OCI-LY7 (cell line): ENCODE measurements around the gene CES4A. TPM values are rescaled to one million over a fixed set of nuclear protein-coding genes. Genes with fewer than 3 reads are reported as not detected.

Source experiments
- BruUV-seq: library from RNA; stranded (reverse); fragments of 400-500 nt; replicated peaks from 2 replicates; lab custom pipeline; 2021; lab: Mats Ljungman, UMichigan
- CTCF ChIA-PET: fragments of 300-600 bp; sonication (Branson Sonifier 250); formaldehyde crosslinking; loops from one replicate; lab custom pipeline; 2022; ENCODE audit warnings: antibody characterized with exemption; ENCODE audit not compliant: unreplicated experiment; lab: Charles Lee
- POLR2A ChIA-PET: fragments of 300-600 bp; sonication (Branson Sonifier 250); formaldehyde crosslinking; loops from one replicate; lab custom pipeline; 2022; ENCODE audit warnings: antibody characterized with exemption; lab: Charles Lee
- DNase-seq: peaks from one replicate; pipeline ENCODE4 v3.0.0-alpha.2; 2015; ENCODE audit warnings: low spot score
- H2AFZ ChIP-seq: fragments of 200-600 bp; sonication (generic), shearing (Covaris generic); 2 replicates; pipeline ENCODE4 v1.6.1; 2014; ENCODE audit warnings: mild to moderate bottlenecking, antibody characterized with exemption, low read length, moderate library complexity
- H3K27ac ChIP-seq: fragments of 200-600 bp; sonication (generic); 2 replicates; pipeline ENCODE4 v1.5.1; 2014; ENCODE audit warnings: mixed run types, low read depth, mild to moderate bottlenecking, moderate library complexity, low read length, inconsistent platforms; ENCODE audit not compliant: poor library complexity, severe bottlenecking
- H3K36me3 ChIP-seq: fragments of 200-600 bp; sonication (generic); 2 replicates; pipeline ENCODE4 v1.6.1; 2014; ENCODE audit warnings: mild to moderate bottlenecking, antibody characterized with exemption, low read length, moderate library complexity, mixed read lengths; ENCODE audit not compliant: insufficient read depth
- H3K4me1 ChIP-seq: fragments of 200-600 bp; sonication (generic); 2 replicates; pipeline ENCODE4 v1.5.1; 2014; ENCODE audit warnings: mild to moderate bottlenecking, low read length; ENCODE audit not compliant: insufficient read depth, poor library complexity, severe bottlenecking
- H3K4me2 ChIP-seq: fragments of 200-600 bp; sonication (generic); 2 replicates; pipeline ENCODE4 v1.6.1; 2014; ENCODE audit warnings: mild to moderate bottlenecking, low read length
- H3K4me3 ChIP-seq: fragments of 200-600 bp; sonication (generic); 2 replicates; pipeline ENCODE4 v1.5.1; 2014; ENCODE audit warnings: mild to moderate bottlenecking, low read depth, low read length; ENCODE audit not compliant: poor library complexity, severe bottlenecking
- H3K79me2 ChIP-seq: fragments of 200-600 bp; sonication (generic); 2 replicates; pipeline ENCODE4 v1.6.1; 2016; ENCODE audit warnings: low read depth, mild to moderate bottlenecking, low read length, moderate library complexity, mixed read lengths; ENCODE audit not compliant: insufficient read depth
- H3K9me2 ChIP-seq: fragments of 200-600 bp; sonication (generic); 2 replicates; pipeline ENCODE4 v1.6.1; 2016; ENCODE audit warnings: mild to moderate bottlenecking, low read length, mixed read lengths; ENCODE audit not compliant: insufficient read depth
- H3K9me3 ChIP-seq: fragments of 200-600 bp; sonication (generic); 2 replicates; pipeline ENCODE4 v1.6.1; 2014; ENCODE audit warnings: mild to moderate bottlenecking, mixed run types, low read length, mixed read lengths
- H4K20me1 ChIP-seq: fragments of 200-600 bp; sonication (generic); 2 replicates; pipeline ENCODE4 v1.6.1; 2014; ENCODE audit warnings: mild to moderate bottlenecking, antibody characterized with exemption, low read length, moderate library complexity, mixed read lengths; ENCODE audit not compliant: insufficient read depth
- CTCF ChIP-seq: fragments of 200-600 bp; sonication (generic); conservative IDR thresholded peaks from 2 replicates; pipeline ENCODE4 v1.5.1; 2014; ENCODE audit warnings: mild to moderate bottlenecking, antibody characterized with exemption, low read length, moderate library complexity, mixed read lengths
- EZH2phosphoT487 ChIP-seq: fragments of 200-600 bp; sonication (generic); IDR thresholded peaks from 2 replicates; pipeline ENCODE4 v1.6.1; 2018; ENCODE audit warnings: low read depth, borderline replicate concordance, mild to moderate bottlenecking, mixed run types, antibody characterized with exemption, low read length, moderate library complexity, mixed read lengths
- intact Hi-C: fragments of 100-400 bp; cut with micrococcal nuclease; formaldehyde crosslinking; loops from one replicate; pipeline ENCODE4 v1.10.0; 2022; ENCODE audit not compliant: unreplicated experiment
- total RNA-seq, 2 experiments: library from RNA; depleted of rRNA in 1 of 2; stranded (reverse); fragments of >200 nt in 1 of 2; shearing (Covaris generic) in 1 of 2; gene quantifications; 2 replicates each; pipeline ENCODE4 v1.2.3, GENCODE V29; 2014 to 2022

The CES4A gene
- total RNA-seq, 2 experiments from 2014 or later: 0.38 to 0.47 TPM

- CTCF ChIA-PET: interaction anchor here (1.2 kb wide), 1 partner anchor 11 kb away, joined by 3 read pairs; no protein-coding TSS in a partner anchor
- Histone ChIP-seq H3K4me1 (peaks cover 40% of the 10 kb centered on the region), H3K27ac (peak overlapping the region; percentile 70), H3K9me2 (no peaks in the 10 kb centered on the region), H3K4me3 (peak overlapping the region; percentile 90), H3K9me3 (no peaks in the 10 kb centered on the region), H4K20me1 (peaks cover 22% of the 10 kb centered on the region; the same call in 1 of the 2 replicates), H3K4me2 (peak overlapping the region; percentile 95), H3K79me2 (peaks cover 54% of the 10 kb centered on the region), H2AFZ (peak overlapping the region; percentile 39; the same call in 1 of the 2 replicates), H3K36me3 (peaks cover 55% of the 10 kb centered on the region)
- TF ChIP-seq EZH2phosphoT487 (no peak), CTCF (no peak)
- POLR2A ChIA-PET: interaction anchor here (0.6 to 2.0 kb wide), 6 partner anchors 9 to 71 kb away, joined by 3 to 10 read pairs (median 4); no protein-coding TSS in a partner anchor
- no TSS peak for BruUV-seq
- intact Hi-C loops: no loop called here
- DNase-seq: peak; percentile 12
Measured at GRCh38 chr16:67030221-67030962, 42.0 kb downstream of the CES4A start.

GRCh38 chr16:67034487-67034886 lies 46.1 kb downstream of the CES4A start:
- no peaks in the 10 kb centered on the region for H3K9me2 ChIP-seq
- H3K27ac ChIP-seq: no peak overlapping the region
- H3K4me2 ChIP-seq: peak overlapping the region; percentile 56
- no peaks in the 10 kb centered on the region for H3K9me3 ChIP-seq
- TF ChIP-seq CTCF: no peak
- no peak for TF ChIP-seq EZH2phosphoT487
- H3K4me3 ChIP-seq: no peak overlapping the region
- CTCF ChIA-PET: no interaction called here
- DNase-seq: no peak
- H2AFZ ChIP-seq: no peak overlapping the region
- BruUV-seq: no TSS peak
- peaks cover 37% of the 10 kb centered on the region for H3K4me1 ChIP-seq
- POLR2A ChIA-PET: interaction anchor here (0.9 to 1.8 kb wide), 2 partner anchors 53 to 69 kb away, joined by 3 to 4 read pairs; no protein-coding TSS in a partner anchor
- H4K20me1 ChIP-seq: peaks cover 30% of the 10 kb centered on the region; the same call in 1 of the 2 replicates
- intact Hi-C loops: no loop called here
- peaks cover 92% of the 10 kb centered on the region for H3K36me3 ChIP-seq
- H3K79me2 ChIP-seq: peaks cover 94% of the 10 kb centered on the region

GRCh38 chr16:67035364-67035763 lies 47.0 kb downstream of the CES4A start:
- intact Hi-C loops: no loop called here
- peaks cover 27% of the 10 kb centered on the region; the same call in 1 of the 2 replicates for H4K20me1 ChIP-seq
- H3K9me3 ChIP-seq: no peaks in the 10 kb centered on the region
- no peaks in the 10 kb centered on the region for H3K9me2 ChIP-seq
- BruUV-seq: no TSS peak
- POLR2A ChIA-PET: interaction anchor here (0.9 to 1.8 kb wide), 3 partner anchors 9 to 69 kb away, joined by 3 to 9 read pairs (median 4); no protein-coding TSS in a partner anchor
- peaks cover 95% of the 10 kb centered on the region for H3K79me2 ChIP-seq
- H3K27ac ChIP-seq: no peak overlapping the region
- H2AFZ ChIP-seq: no peak overlapping the region
- DNase-seq: no peak
- peak overlapping the region; percentile 32 for H3K4me3 ChIP-seq
- H3K4me2 ChIP-seq: peak overlapping the region; percentile 56
- CTCF ChIA-PET: no interaction called here
- TF ChIP-seq EZH2phosphoT487: no peak
- TF ChIP-seq CTCF: no peak
- H3K4me1 ChIP-seq: peaks cover 36% of the 10 kb centered on the region
- peaks cover 96% of the 10 kb centered on the region for H3K36me3 ChIP-seq
